Measurements from ENCODE around the gene SLX9. TPM values are rescaled to one million over a fixed set of nuclear protein-coding genes. Genes with fewer than 3 reads are reported as not detected.

The SLX9 gene
- total RNA-seq, 3 donors from 2014 or later, result 15.8 to 17.7 (median 17.0) TPM

DNA sequence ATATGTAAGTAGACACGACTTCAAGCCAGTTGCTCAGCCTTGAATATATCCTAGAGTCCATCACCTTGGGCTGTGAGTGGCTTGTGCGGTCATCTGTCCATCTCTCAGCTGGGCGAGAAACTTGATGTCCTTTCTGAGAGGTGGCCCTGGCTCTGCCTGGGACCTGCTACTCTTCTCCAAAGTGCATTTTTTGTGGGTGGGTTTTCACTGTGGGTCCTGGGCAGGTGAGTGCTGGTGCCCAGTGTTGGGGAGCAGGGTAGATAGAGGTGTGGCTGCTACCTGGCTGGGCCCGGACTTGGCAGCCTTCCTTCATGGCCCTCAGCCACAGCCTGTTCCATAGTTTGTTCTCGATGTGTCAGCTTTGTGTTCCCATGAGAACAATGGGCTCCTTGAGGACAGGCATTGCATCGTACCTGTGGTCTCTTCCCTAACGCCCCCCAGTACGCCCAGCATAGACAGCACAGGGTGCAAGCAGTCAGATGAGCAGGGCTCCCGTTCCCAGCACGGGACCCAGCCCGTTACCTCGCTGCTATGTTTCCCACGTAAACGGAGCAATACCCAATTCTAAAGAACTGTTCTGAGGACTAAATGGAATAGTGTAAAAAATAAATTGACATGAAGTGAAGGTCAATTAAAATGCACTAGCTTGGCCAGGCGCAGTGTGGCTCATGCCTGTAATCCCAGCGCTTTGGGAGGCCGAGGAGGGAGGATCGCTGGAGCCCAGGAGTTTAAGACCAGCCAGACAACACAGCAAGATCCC, 877 bp upstream of the SLX9 start:
- Histone ChIP-seq H3K4me1 (peaks cover 0 to 5% of the 10 kb centered on the region in 2 donors), H3K4me3 (peak overlapping the region; percentile 90 to 99 (median 97)), H3K27ac (peak overlapping the region; percentile 84 to 89), H3K9me3 (no peaks in the 10 kb centered on the region), H3K36me3 (no peaks in the 10 kb centered on the region), H3K27me3 (no peaks in the 10 kb centered on the region)
- peak; percentile 60 to 66 for DNase-seq (ENCODE audit: low spot score in 2 of 2)
- TF ChIP-seq, protein P1, sequence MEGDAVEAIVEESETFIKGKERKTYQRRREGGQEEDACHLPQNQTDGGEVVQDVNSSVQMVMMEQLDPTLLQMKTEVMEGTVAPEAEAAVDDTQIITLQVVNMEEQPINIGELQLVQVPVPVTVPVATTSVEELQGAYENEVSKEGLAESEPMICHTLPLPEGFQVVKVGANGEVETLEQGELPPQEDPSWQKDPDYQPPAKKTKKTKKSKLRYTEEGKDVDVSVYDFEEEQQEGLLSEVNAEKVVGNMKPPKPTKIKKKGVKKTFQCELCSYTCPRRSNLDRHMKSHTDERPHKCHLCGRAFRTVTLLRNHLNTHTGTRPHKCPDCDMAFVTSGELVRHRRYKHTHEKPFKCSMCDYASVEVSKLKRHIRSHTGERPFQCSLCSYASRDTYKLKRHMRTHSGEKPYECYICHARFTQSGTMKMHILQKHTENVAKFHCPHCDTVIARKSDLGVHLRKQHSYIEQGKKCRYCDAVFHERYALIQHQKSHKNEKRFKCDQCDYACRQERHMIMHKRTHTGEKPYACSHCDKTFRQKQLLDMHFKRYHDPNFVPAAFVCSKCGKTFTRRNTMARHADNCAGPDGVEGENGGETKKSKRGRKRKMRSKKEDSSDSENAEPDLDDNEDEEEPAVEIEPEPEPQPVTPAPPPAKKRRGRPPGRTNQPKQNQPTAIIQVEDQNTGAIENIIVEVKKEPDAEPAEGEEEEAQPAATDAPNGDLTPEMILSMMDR (IDR thresholded peaks at IDR 0.05), result no peak
- TF ChIP-seq POLR2A (IDR thresholded peaks at IDR 0.05) (no peak), POLR2AphosphoS5 (IDR thresholded peaks at IDR 0.05) (peak in 1 of 3 donors; percentile 30)
- intact Hi-C loops (cut with DNase I; ENCODE audit: low total_unique reads), result loop anchor here (10.0 kb wide), 1 partner anchor 54 kb away; no protein-coding TSS in a partner anchor

DNA sequence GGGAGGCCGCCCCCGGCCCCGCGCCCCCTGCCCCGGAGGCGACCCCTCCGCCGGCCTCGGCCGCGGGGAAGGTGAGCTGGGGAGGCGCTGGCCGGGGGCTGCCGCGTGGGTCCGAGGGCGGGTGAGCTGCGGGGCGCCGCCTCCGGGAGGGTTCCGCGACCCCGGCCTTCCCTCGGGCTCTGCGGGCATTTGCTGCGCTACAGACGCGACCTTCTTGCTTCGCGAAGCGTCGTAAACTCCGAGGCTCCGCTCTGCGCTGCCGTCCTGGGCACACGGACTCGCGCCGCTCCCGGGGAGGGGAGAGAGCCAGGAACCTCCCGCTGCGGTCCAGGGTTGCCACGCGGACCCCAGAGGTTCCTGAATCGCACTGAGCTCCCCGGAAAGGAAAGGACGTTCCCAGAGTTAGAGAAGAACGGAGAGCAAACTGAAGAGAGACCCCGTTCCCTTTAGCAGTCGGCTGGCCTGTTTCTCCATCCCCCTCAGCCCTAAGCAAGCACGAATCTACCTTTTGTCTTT, 345 bp downstream of the SLX9 start:
- DNase-seq (ENCODE audit: low spot score in 2 of 2), result no peak
- TF ChIP-seq POLR2A (IDR thresholded peaks at IDR 0.05) (no peak), POLR2AphosphoS5 (IDR thresholded peaks at IDR 0.05) (no peak)
- TF ChIP-seq, protein P1 (IDR thresholded peaks at IDR 0.05), result no peak
- Histone ChIP-seq H3K27ac (peak overlapping the region; percentile 84 to 89), H3K4me3 (peak overlapping the region; percentile 90 to 99 (median 97)), H3K9me3 (no peaks in the 10 kb centered on the region), H3K27me3 (no peaks in the 10 kb centered on the region), H3K36me3 (peaks cover 3% of the 10 kb centered on the region), H3K4me1 (peaks cover 0 to 5% of the 10 kb centered on the region in 2 donors)
- intact Hi-C loops (cut with DNase I; ENCODE audit: low total_unique reads), result no loop called here

DNA sequence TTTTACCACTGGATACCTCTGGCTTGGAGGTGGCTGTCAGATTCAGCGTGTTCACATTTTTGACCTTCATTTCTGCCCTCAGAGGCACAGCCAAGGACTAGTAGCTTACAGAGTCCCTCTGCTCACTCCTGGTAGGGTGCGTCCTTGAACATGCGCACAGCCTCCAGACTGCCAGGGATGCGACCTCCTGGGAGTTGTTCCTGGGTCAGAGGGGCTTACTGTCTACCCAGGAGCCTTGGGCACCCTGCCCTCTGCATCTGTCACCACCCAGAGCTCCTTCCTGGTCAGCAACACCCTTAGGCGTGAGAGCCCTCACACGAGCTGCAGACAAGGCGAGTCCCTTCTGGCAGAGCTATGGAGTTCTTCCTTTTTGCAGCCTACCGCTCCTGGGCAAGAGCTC, 1.7 kb downstream of the SLX9 start:
- peak in 1 of 2 donors; percentile 47 for DNase-seq (ENCODE audit: low spot score in 2 of 2)
- H3K9me3 ChIP-seq, result no peaks in the 10 kb centered on the region
- intact Hi-C loops (cut with DNase I; ENCODE audit: low total_unique reads), result no loop called here
- peaks cover 3% of the 10 kb centered on the region for H3K36me3 ChIP-seq
- H3K27me3 ChIP-seq, result no peaks in the 10 kb centered on the region
- H3K4me1 ChIP-seq, result peaks cover 0 to 5% of the 10 kb centered on the region in 2 donors
- H3K4me3 ChIP-seq, result no peak overlapping the region
- no peak for TF ChIP-seq POLR2AphosphoS5 (IDR thresholded peaks at IDR 0.05)
- no peak for TF ChIP-seq POLR2A (IDR thresholded peaks at IDR 0.05)
- TF ChIP-seq, protein P1 (IDR thresholded peaks at IDR 0.05), result no peak
- no peak overlapping the region for H3K27ac ChIP-seq

DNA sequence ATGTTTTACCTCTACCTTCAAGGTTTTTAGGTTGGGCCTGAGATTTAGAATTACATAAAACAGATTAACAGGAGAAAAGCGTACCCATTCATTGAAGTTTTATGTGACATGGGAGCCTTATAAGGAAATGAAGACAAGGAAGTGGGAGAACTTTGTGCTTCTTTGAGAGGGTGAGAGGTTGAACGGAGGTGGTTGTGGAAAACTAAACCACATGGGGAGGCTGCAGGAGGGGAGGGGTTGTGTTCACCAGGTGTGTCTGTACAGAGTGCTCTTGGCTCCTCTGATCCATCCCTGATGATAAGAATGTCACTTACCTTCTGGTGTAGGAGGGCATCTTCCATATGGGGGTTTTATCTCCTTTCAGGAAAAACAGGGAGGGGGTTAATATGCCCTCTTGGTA, 2.7 kb downstream of the SLX9 start:
- no peaks in the 10 kb centered on the region for H3K9me3 ChIP-seq
- no peaks in the 10 kb centered on the region for H3K27me3 ChIP-seq
- intact Hi-C loops (cut with DNase I; ENCODE audit: low total_unique reads), result no loop called here
- TF ChIP-seq POLR2A (IDR thresholded peaks at IDR 0.05) (no peak), POLR2AphosphoS5 (IDR thresholded peaks at IDR 0.05) (no peak)
- TF ChIP-seq, protein P1 (IDR thresholded peaks at IDR 0.05), result no peak
- H3K36me3 ChIP-seq, result peaks cover 3% of the 10 kb centered on the region
- no peak overlapping the region for H3K4me3 ChIP-seq
- no peak for DNase-seq (ENCODE audit: low spot score in 2 of 2)
- no peak overlapping the region for H3K27ac ChIP-seq
- H3K4me1 ChIP-seq, result peaks cover 0 to 5% of the 10 kb centered on the region in 2 donors

DNA sequence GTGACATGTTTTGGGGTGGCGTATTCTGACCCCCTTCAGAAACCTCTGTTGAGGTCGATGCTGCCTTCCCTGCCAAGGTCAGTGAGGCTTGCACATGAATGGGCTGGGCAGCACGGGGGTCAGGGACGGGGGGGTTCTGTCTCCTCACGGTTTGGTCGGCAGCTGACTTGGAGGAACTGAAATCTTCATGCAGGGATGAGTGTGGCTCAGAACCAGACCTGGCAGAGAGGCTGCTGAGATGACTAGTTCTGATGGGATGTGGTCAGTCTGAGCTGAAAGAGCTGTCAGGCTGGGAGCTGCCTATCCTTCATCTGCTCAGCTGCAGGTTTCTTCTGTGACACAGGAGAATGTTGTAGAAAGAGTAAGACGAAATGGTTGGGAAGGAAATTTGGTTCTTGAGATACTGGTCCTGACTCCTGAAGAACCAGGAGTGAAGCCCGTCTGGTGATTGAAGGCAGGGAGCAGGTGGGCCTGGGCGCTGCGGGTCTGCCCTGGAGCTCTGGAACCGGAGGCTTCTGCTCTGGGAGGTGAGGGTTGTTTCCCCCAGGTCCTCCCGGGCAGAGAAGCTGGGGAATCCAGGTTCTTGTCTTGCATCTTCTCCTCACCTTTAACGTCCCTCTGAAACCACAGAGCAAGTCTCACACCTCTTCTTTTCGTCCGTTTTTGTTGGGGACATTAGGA, 3.3 kb downstream of the SLX9 start:
- Histone ChIP-seq H3K9me3 (no peaks in the 10 kb centered on the region), H3K27ac (no peak overlapping the region), H3K4me3 (no peak overlapping the region), H3K36me3 (peaks cover 3% of the 10 kb centered on the region), H3K4me1 (peaks cover 0 to 5% of the 10 kb centered on the region in 2 donors), H3K27me3 (no peaks in the 10 kb centered on the region)
- peak in 1 of 2 donors; percentile 42 for DNase-seq (ENCODE audit: low spot score in 2 of 2)
- TF ChIP-seq, protein P1 (IDR thresholded peaks at IDR 0.05), result no peak
- TF ChIP-seq POLR2AphosphoS5 (IDR thresholded peaks at IDR 0.05) (no peak), POLR2A (IDR thresholded peaks at IDR 0.05) (no peak)
- intact Hi-C loops (cut with DNase I; ENCODE audit: low total_unique reads), result no loop called here

Data from breast epithelium (tissue), 4 donors.